ENCODE results near the gene TRPM3. TPM values are rescaled to one million over a fixed set of nuclear protein-coding genes. Genes with fewer than 3 reads are reported as not detected.

TRPM3 gene
- total and polyA plus RNA-seq, 2 donors (not counting 1 experiment from before 2014, with no cell fraction given) = not detected

DNA sequence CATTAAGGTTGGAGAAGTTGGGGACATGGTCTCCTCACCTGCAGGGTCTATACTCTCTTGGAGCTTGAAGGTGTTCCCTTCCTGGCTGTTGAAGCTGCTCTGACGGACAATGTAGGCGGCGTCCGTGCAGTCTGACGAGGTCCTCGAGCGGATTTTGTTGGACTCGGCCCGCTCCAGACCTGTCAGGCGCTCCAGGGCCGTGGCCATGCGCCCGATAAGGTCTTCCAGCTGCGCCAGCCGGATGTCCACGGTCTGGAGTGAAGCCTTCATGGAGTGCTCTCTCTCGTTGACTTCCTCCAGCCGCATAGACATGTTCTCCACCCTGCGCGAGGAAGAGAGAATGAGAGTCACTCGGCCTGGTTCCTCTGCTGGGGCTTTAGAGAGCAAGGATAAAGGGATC lies 584.3 kb downstream of the TRPM3 start:
- DNase-seq (no peak), ATAC-seq (ENCODE audit: low read depth) (no peak)
- Histone ChIP-seq H3K9me3 (ENCODE audit: control extremely low read depth in 1 of 3, control insufficient read depth in 2 of 3, insufficient read depth in 1 of 3, low read length in 2 of 3) (no peaks in the 10 kb centered on the region), H3K79me2 (ENCODE audit: control insufficient read depth, insufficient read depth, low read length) (no peaks in the 10 kb centered on the region), H3K27ac (ENCODE audit: low read length in 2 of 2) (no peak overlapping the region), H4K20me1 (ENCODE audit: control insufficient read depth, insufficient read depth, low read length, poor library complexity, severe bottlenecking) (no peaks in the 10 kb centered on the region), H3K9ac (ENCODE audit: low read length) (no peak overlapping the region), H3K4me1 (ENCODE audit: control insufficient read depth in 2 of 2, insufficient read depth in 2 of 2, low read length in 2 of 2) (no peaks in the 10 kb centered on the region), H3K4me2 (replicated peaks; ENCODE audit: low read depth, low read length, poor library complexity, severe bottlenecking) (no peak overlapping the region), H3K4me3 (ENCODE audit: control extremely low read depth in 1 of 5, extremely low read depth in 1 of 5, insufficient read depth in 1 of 5, low read depth in 2 of 5, low read length in 4 of 5) (no peak overlapping the region), H3K36me3 (replicated peaks in 1 of 2; ENCODE audit: control extremely low read depth in 1 of 2, control insufficient read depth in 1 of 2, extremely low read depth in 1 of 2, insufficient read depth in 2 of 2, low read length in 1 of 2) (no peaks in the 10 kb centered on the region), H2AFZ (ENCODE audit: insufficient read depth, low read depth, low read length, poor library complexity, severe bottlenecking) (no peak overlapping the region), H3K27me3 (replicated peaks in 1 of 4; ENCODE audit: control extremely low read depth in 1 of 4, control insufficient read depth in 3 of 4, insufficient read depth in 4 of 4, low read length in 3 of 4) (peaks cover 0 to 2% (median 0%) of the 10 kb centered on the region in 4 experiments)
- intact Hi-C loops (cut with micrococcal nuclease) = no loop called here
- Mint-ChIP-seq H3K4me1 (no peaks in the 10 kb centered on the region), H3K27me3 (peaks cover 11% of the 10 kb centered on the region), H3K27ac (no peak overlapping the region), H3K9me3 (ENCODE audit: insufficient read depth) (no peaks in the 10 kb centered on the region), H3K4me3 (no peak overlapping the region)
- ChIA-PET CTCF (interaction anchor here (0.9 kb wide), 1 partner anchor 65 kb away, joined by 4 read pairs; no protein-coding TSS in a partner anchor), POLR2A (no interaction called here)
- WGBS (ENCODE audit: insufficient coverage) = 96% methylated on average over 20 of the region's 21 CpGs
- TF ChIP-seq EZH2 (IDR thresholded peaks at IDR 0.05; ENCODE audit: borderline replicate concordance, insufficient read depth, low read depth, low read length, poor library complexity, severe bottlenecking) = no peak
- TF ChIP-seq, protein P1, sequence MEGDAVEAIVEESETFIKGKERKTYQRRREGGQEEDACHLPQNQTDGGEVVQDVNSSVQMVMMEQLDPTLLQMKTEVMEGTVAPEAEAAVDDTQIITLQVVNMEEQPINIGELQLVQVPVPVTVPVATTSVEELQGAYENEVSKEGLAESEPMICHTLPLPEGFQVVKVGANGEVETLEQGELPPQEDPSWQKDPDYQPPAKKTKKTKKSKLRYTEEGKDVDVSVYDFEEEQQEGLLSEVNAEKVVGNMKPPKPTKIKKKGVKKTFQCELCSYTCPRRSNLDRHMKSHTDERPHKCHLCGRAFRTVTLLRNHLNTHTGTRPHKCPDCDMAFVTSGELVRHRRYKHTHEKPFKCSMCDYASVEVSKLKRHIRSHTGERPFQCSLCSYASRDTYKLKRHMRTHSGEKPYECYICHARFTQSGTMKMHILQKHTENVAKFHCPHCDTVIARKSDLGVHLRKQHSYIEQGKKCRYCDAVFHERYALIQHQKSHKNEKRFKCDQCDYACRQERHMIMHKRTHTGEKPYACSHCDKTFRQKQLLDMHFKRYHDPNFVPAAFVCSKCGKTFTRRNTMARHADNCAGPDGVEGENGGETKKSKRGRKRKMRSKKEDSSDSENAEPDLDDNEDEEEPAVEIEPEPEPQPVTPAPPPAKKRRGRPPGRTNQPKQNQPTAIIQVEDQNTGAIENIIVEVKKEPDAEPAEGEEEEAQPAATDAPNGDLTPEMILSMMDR (IDR thresholded peaks at IDR 0.05) = no peak

DNA sequence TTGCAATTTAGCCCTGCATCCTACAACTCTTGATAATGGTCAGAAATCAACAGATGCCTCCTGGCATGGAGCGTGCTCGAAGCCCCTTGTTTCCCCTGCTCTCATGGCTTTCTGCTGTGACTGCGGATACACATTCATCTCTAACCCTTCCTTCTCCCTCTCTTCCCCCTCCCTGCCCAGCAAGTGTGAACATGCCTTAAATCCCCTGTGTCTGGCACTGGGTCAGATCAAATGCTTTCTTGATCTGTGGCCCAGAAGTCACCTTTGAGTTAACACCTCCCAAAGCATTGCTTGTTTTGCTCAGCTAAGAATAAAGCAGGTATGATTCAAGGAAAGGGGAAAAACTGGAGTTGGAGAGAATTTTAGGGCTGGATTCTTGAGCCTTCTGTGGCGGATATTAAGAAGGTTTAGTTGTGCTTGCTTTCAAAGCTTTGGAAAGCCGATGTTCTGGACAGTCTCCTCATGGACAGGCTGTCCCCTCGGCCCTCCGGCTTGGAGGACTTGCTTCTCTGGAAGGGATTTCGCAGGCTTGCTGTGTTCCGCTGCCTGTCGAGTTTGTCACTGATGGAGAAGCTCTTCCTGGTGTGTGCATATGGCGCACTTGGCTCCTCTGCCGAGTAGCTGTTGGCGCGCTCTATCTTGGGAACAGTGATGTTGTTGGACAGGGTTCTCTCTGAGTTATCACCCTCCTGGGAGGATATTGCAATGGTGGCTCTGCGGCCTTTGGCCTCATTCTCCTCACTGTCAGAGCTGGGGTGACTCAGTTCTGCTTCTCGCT lies 585.7 kb downstream of the TRPM3 start:
- POLR2A ChIA-PET = no interaction called here

More for the DNA sequence above, 585.7 kb downstream of the TRPM3 start:
- H3K9me3 ChIP-seq (ENCODE audit: control extremely low read depth in 1 of 3, control insufficient read depth in 2 of 3, insufficient read depth in 1 of 3, low read length in 2 of 3) = no peaks in the 10 kb centered on the region
- no peak overlapping the region for H3K4me2 ChIP-seq (replicated peaks; ENCODE audit: low read depth, low read length, poor library complexity, severe bottlenecking)
- H3K27me3 ChIP-seq (replicated peaks in 1 of 4; ENCODE audit: control extremely low read depth in 1 of 4, control insufficient read depth in 3 of 4, insufficient read depth in 4 of 4, low read length in 3 of 4) = peaks cover 0 to 2% (median 0%) of the 10 kb centered on the region in 4 experiments
- H3K27ac ChIP-seq (ENCODE audit: low read length in 2 of 2) = no peak overlapping the region
- DNase-seq = no peak
- no peak for TF ChIP-seq EZH2 (IDR thresholded peaks at IDR 0.05; ENCODE audit: borderline replicate concordance, insufficient read depth, low read depth, low read length, poor library complexity, severe bottlenecking)
- TF ChIP-seq, protein P1 (IDR thresholded peaks at IDR 0.05) = no peak
- WGBS (ENCODE audit: insufficient coverage) = 92% methylated on average over 15 of the region's 16 CpGs
- H2AFZ ChIP-seq (ENCODE audit: insufficient read depth, low read depth, low read length, poor library complexity, severe bottlenecking) = no peak overlapping the region
- no peaks in the 10 kb centered on the region for H3K36me3 ChIP-seq (replicated peaks in 1 of 2; ENCODE audit: control extremely low read depth in 1 of 2, control insufficient read depth in 1 of 2, extremely low read depth in 1 of 2, insufficient read depth in 2 of 2, low read length in 1 of 2)
- peaks cover 6% of the 10 kb centered on the region for H3K27me3 Mint-ChIP-seq
- no peak overlapping the region for H3K9ac ChIP-seq (ENCODE audit: low read length)
- no peak overlapping the region for H3K27ac Mint-ChIP-seq
- intact Hi-C loops (cut with micrococcal nuclease) = no loop called here
- H3K4me3 Mint-ChIP-seq = no peak overlapping the region
- H3K4me3 ChIP-seq (ENCODE audit: control extremely low read depth in 1 of 5, extremely low read depth in 1 of 5, insufficient read depth in 1 of 5, low read depth in 2 of 5, low read length in 4 of 5) = no peak overlapping the region
- no peak for ATAC-seq (ENCODE audit: low read depth)
- no peaks in the 10 kb centered on the region for H3K4me1 Mint-ChIP-seq
- no peaks in the 10 kb centered on the region for H3K9me3 Mint-ChIP-seq (ENCODE audit: insufficient read depth)
- CTCF ChIA-PET = no interaction called here
- H4K20me1 ChIP-seq (ENCODE audit: control insufficient read depth, insufficient read depth, low read length, poor library complexity, severe bottlenecking) = no peaks in the 10 kb centered on the region
- H3K79me2 ChIP-seq (ENCODE audit: control insufficient read depth, insufficient read depth, low read length) = no peaks in the 10 kb centered on the region
- H3K4me1 ChIP-seq (ENCODE audit: control insufficient read depth in 2 of 2, insufficient read depth in 2 of 2, low read length in 2 of 2) = no peaks in the 10 kb centered on the region
